ENCODE results near the gene DMAP1.

DMAP1 gene

GRCh38 chr1:44218503-44219300, 5.4 kb downstream of the DMAP1 start:
- peaks cover 21% of the 10 kb centered on the region for H3K4me1 ChIP-seq (ENCODE audit: insufficient read depth, low read length)
- no peak overlapping the region for H3K4me3 ChIP-seq (ENCODE audit: low read depth in 1 of 2, low read length in 2 of 2)
- H3K9ac ChIP-seq (ENCODE audit: low read length) = no peak overlapping the region
- H3K36me3 ChIP-seq (ENCODE audit: insufficient read depth, low read length) = peaks cover 62% of the 10 kb centered on the region
- no peaks in the 10 kb centered on the region for H3K9me3 ChIP-seq (ENCODE audit: low read length)
- H3K27ac ChIP-seq (ENCODE audit: low read depth, low read length) = no peak overlapping the region
- no peaks in the 10 kb centered on the region for H3K27me3 ChIP-seq (ENCODE audit: control insufficient read depth in 1 of 2, insufficient read depth in 2 of 2, low read length in 2 of 2)

GRCh38 chr1:44219301-44219626, 6.0 kb downstream of the DMAP1 start:
- Histone ChIP-seq H3K4me1 (ENCODE audit: insufficient read depth, low read length) (peaks cover 15% of the 10 kb centered on the region), H3K4me3 (ENCODE audit: low read depth in 1 of 2, low read length in 2 of 2) (no peak overlapping the region), H3K27ac (ENCODE audit: low read depth, low read length) (no peak overlapping the region), H3K9ac (ENCODE audit: low read length) (no peak overlapping the region), H3K36me3 (ENCODE audit: insufficient read depth, low read length) (peaks cover 62% of the 10 kb centered on the region), H3K9me3 (ENCODE audit: low read length) (no peaks in the 10 kb centered on the region), H3K27me3 (ENCODE audit: control insufficient read depth in 1 of 2, insufficient read depth in 2 of 2, low read length in 2 of 2) (no peaks in the 10 kb centered on the region)

GRCh38 chr1:44220001-44220751, 6.9 kb downstream of the DMAP1 start:
- Histone ChIP-seq H3K4me3 (ENCODE audit: low read depth in 1 of 2, low read length in 2 of 2) (no peak overlapping the region), H3K36me3 (ENCODE audit: insufficient read depth, low read length) (peaks cover 58% of the 10 kb centered on the region), H3K27me3 (ENCODE audit: control insufficient read depth in 1 of 2, insufficient read depth in 2 of 2, low read length in 2 of 2) (no peaks in the 10 kb centered on the region), H3K9ac (ENCODE audit: low read length) (no peak overlapping the region), H3K4me1 (ENCODE audit: insufficient read depth, low read length) (peaks cover 18% of the 10 kb centered on the region), H3K9me3 (ENCODE audit: low read length) (no peaks in the 10 kb centered on the region), H3K27ac (ENCODE audit: low read depth, low read length) (no peak overlapping the region)

GRCh38 chr1:44220755-44221154, 7.5 kb downstream of the DMAP1 start:
- Histone ChIP-seq H3K9me3 (ENCODE audit: low read length) (no peaks in the 10 kb centered on the region), H3K36me3 (ENCODE audit: insufficient read depth, low read length) (peaks cover 56% of the 10 kb centered on the region), H3K4me1 (ENCODE audit: insufficient read depth, low read length) (peaks cover 24% of the 10 kb centered on the region), H3K27ac (ENCODE audit: low read depth, low read length) (no peak overlapping the region), H3K9ac (ENCODE audit: low read length) (no peak overlapping the region), H3K4me3 (ENCODE audit: low read depth in 1 of 2, low read length in 2 of 2) (no peak overlapping the region), H3K27me3 (ENCODE audit: control insufficient read depth in 1 of 2, insufficient read depth in 2 of 2, low read length in 2 of 2) (no peaks in the 10 kb centered on the region)

- Histone ChIP-seq H3K4me1 (ENCODE audit: insufficient read depth, low read length) (peaks cover 24% of the 10 kb centered on the region), H3K9me3 (ENCODE audit: low read length) (no peaks in the 10 kb centered on the region), H3K27ac (ENCODE audit: low read depth, low read length) (no peak overlapping the region), H3K4me3 (ENCODE audit: low read depth in 1 of 2, low read length in 2 of 2) (no peak overlapping the region), H3K9ac (ENCODE audit: low read length) (no peak overlapping the region), H3K36me3 (ENCODE audit: insufficient read depth, low read length) (peaks cover 46% of the 10 kb centered on the region), H3K27me3 (ENCODE audit: control insufficient read depth in 1 of 2, insufficient read depth in 2 of 2, low read length in 2 of 2) (no peaks in the 10 kb centered on the region)
Observed at GRCh38 chr1:44221769-44222168, 8.5 kb downstream of the DMAP1 start.

GRCh38 chr1:44222397-44223186, 9.3 kb downstream of the DMAP1 start:
- Histone ChIP-seq H3K36me3 (ENCODE audit: insufficient read depth, low read length) (peaks cover 38% of the 10 kb centered on the region), H3K9ac (ENCODE audit: low read length) (no peak overlapping the region), H3K27ac (ENCODE audit: low read depth, low read length) (no peak overlapping the region)

GRCh38 chr1:44223187-44223610, 9.9 kb downstream of the DMAP1 start:
- no peak overlapping the region for H3K9ac ChIP-seq (ENCODE audit: low read length)
- no peak overlapping the region for H3K4me3 ChIP-seq (ENCODE audit: low read depth in 1 of 2, low read length in 2 of 2)
- no peaks in the 10 kb centered on the region for H3K27me3 ChIP-seq (ENCODE audit: control insufficient read depth in 1 of 2, insufficient read depth in 2 of 2, low read length in 2 of 2)
- H3K4me1 ChIP-seq (ENCODE audit: insufficient read depth, low read length) = peaks cover 14% of the 10 kb centered on the region
- H3K27ac ChIP-seq (ENCODE audit: low read depth, low read length) = no peak overlapping the region
- H3K9me3 ChIP-seq (ENCODE audit: low read length) = no peaks in the 10 kb centered on the region
- H3K36me3 ChIP-seq (ENCODE audit: insufficient read depth, low read length) = peaks cover 33% of the 10 kb centered on the region

More at GRCh38 chr1:44222397-44223186, 9.3 kb downstream of the DMAP1 start:
- no peak overlapping the region for H3K4me3 ChIP-seq (ENCODE audit: low read depth in 1 of 2, low read length in 2 of 2)
- no peaks in the 10 kb centered on the region for H3K27me3 ChIP-seq (ENCODE audit: control insufficient read depth in 1 of 2, insufficient read depth in 2 of 2, low read length in 2 of 2)
- peaks cover 20% of the 10 kb centered on the region for H3K4me1 ChIP-seq (ENCODE audit: insufficient read depth, low read length)
- no peaks in the 10 kb centered on the region for H3K9me3 ChIP-seq (ENCODE audit: low read length)

- Histone ChIP-seq H3K36me3 (ENCODE audit: insufficient read depth, low read length) (peaks cover 7% of the 10 kb centered on the region), H3K9me3 (ENCODE audit: low read length) (no peaks in the 10 kb centered on the region), H3K27me3 (ENCODE audit: control insufficient read depth in 1 of 2, insufficient read depth in 2 of 2, low read length in 2 of 2) (no peaks in the 10 kb centered on the region), H3K9ac (ENCODE audit: low read length) (no peak overlapping the region), H3K4me1 (ENCODE audit: insufficient read depth, low read length) (peaks cover 14% of the 10 kb centered on the region), H3K27ac (ENCODE audit: low read depth, low read length) (no peak overlapping the region), H3K4me3 (ENCODE audit: low read depth in 1 of 2, low read length in 2 of 2) (no peak overlapping the region)
Observed at GRCh38 chr1:44225761-44226160, 12.5 kb downstream of the DMAP1 start.

- Histone ChIP-seq H3K9me3 (ENCODE audit: low read length) (no peaks in the 10 kb centered on the region), H3K4me1 (ENCODE audit: insufficient read depth, low read length) (peaks cover 14% of the 10 kb centered on the region), H3K27ac (ENCODE audit: low read depth, low read length) (no peak overlapping the region), H3K36me3 (ENCODE audit: insufficient read depth, low read length) (peaks cover 6% of the 10 kb centered on the region), H3K4me3 (ENCODE audit: low read depth in 1 of 2, low read length in 2 of 2) (no peak overlapping the region), H3K27me3 (ENCODE audit: control insufficient read depth in 1 of 2, insufficient read depth in 2 of 2, low read length in 2 of 2) (no peaks in the 10 kb centered on the region), H3K9ac (ENCODE audit: low read length) (no peak overlapping the region)
Observed at GRCh38 chr1:44227211-44227610, 13.9 kb downstream of the DMAP1 start.

- H3K4me3 ChIP-seq (ENCODE audit: low read depth in 1 of 2, low read length in 2 of 2) = no peak overlapping the region
- peaks cover 14% of the 10 kb centered on the region for H3K4me1 ChIP-seq (ENCODE audit: insufficient read depth, low read length)
- H3K9ac ChIP-seq (ENCODE audit: low read length) = no peak overlapping the region
- H3K9me3 ChIP-seq (ENCODE audit: low read length) = no peaks in the 10 kb centered on the region
- no peak overlapping the region for H3K27ac ChIP-seq (ENCODE audit: low read depth, low read length)
- no peaks in the 10 kb centered on the region for H3K27me3 ChIP-seq (ENCODE audit: control insufficient read depth in 1 of 2, insufficient read depth in 2 of 2, low read length in 2 of 2)
- peaks cover 6% of the 10 kb centered on the region for H3K36me3 ChIP-seq (ENCODE audit: insufficient read depth, low read length)
Observed at GRCh38 chr1:44228218-44228617, 14.9 kb downstream of the DMAP1 start.

GRCh38 chr1:44229435-44230167, 16.3 kb downstream of the DMAP1 start:
- no peaks in the 10 kb centered on the region for H3K27me3 ChIP-seq (ENCODE audit: control insufficient read depth in 1 of 2, insufficient read depth in 2 of 2, low read length in 2 of 2)
- no peak overlapping the region for H3K9ac ChIP-seq (ENCODE audit: low read length)
- H3K4me3 ChIP-seq (ENCODE audit: low read depth in 1 of 2, low read length in 2 of 2) = no peak overlapping the region
- H3K27ac ChIP-seq (ENCODE audit: low read depth, low read length) = no peak overlapping the region
- H3K4me1 ChIP-seq (ENCODE audit: insufficient read depth, low read length) = peaks cover 11% of the 10 kb centered on the region
- no peaks in the 10 kb centered on the region for H3K9me3 ChIP-seq (ENCODE audit: low read length)
- peaks cover 6% of the 10 kb centered on the region for H3K36me3 ChIP-seq (ENCODE audit: insufficient read depth, low read length)

Measured in muscle layer of colon (tissue), 2 donors.